B cell (primary cell): Measurements from ENCODE around the gene RNF152.

Experiments used
- CTCF ChIP-seq: fragments of 200-600 bp; IDR thresholded peaks from one replicate; pipeline ENCODE4 v1.8.0; 2022; ENCODE audit warnings: antibody characterized with exemption, mild to moderate bottlenecking
- EZH2 ChIP-seq: IDR thresholded peaks from 2 replicates; pipeline ENCODE4 v1.6.1; 2012; ENCODE audit warnings: borderline replicate concordance, low read depth, mild to moderate bottlenecking, moderate library complexity, low read length; ENCODE audit not compliant: insufficient read depth, poor library complexity, severe bottlenecking

DNA sequence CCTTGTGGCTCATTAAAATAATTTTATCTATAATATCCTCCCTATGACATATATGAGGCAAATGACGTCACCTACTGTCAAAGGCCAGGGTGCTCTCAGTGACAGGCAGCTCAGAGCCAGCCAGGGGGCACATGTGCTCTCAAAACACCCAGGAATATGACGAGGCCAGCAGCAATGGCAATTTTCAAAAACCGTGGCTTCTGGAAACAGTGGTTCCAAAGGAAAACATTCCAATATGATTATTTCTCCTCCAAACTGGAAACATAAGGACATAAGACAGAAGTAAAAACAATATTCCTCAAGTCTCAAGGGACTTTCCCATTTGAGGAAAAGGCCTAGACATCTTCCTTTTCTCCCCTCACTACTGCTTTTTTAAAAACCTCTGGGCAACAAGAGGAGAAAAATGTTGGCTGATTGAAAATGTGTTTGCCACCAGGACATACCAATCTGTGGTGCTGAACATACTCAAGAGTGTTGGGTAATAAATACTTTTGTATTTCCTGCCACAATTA is 40.8 kb downstream of the RNF152 start:
- TF ChIP-seq CTCF (no peak), EZH2 (no peak)
